ENCODE measurements around the gene PAXX.

The PAXX gene

DNA sequence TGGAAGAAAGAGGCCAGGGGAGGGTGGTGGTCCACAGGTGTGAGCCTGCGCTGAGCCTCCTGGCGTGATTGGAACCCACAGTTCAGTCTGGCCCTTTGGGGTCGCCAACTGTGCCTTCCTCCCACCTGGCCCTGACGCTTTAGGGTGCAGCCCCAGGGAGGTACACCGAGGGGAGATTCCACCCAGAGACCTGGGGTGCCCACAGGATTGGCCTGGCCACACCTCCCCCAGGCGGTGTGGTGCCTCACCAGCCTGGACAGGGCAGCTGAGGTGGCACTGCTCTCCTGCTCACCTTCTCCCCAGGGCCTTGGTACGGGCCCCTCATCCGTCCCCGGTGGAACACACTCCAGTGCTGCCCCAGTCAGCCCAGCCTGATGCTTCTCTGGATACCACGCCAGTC, 5.1 kb downstream of the PAXX start:
- Mint-ChIP-seq H3K4me3 (no peak overlapping the region), H3K36me3 (ENCODE audit: low read depth) (no peaks in the 10 kb centered on the region), H3K9me3 (no peaks in the 10 kb centered on the region), H3K4me1 (peaks cover 25% of the 10 kb centered on the region), H3K27ac (no peak overlapping the region), H3K27me3 (ENCODE audit: low read depth, poor library complexity) (peaks cover 23% of the 10 kb centered on the region)
- DNase-seq: no peak
- TF ChIP-seq, protein P1, sequence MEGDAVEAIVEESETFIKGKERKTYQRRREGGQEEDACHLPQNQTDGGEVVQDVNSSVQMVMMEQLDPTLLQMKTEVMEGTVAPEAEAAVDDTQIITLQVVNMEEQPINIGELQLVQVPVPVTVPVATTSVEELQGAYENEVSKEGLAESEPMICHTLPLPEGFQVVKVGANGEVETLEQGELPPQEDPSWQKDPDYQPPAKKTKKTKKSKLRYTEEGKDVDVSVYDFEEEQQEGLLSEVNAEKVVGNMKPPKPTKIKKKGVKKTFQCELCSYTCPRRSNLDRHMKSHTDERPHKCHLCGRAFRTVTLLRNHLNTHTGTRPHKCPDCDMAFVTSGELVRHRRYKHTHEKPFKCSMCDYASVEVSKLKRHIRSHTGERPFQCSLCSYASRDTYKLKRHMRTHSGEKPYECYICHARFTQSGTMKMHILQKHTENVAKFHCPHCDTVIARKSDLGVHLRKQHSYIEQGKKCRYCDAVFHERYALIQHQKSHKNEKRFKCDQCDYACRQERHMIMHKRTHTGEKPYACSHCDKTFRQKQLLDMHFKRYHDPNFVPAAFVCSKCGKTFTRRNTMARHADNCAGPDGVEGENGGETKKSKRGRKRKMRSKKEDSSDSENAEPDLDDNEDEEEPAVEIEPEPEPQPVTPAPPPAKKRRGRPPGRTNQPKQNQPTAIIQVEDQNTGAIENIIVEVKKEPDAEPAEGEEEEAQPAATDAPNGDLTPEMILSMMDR (IDR thresholded peaks at IDR 0.05): no peak

DNA sequence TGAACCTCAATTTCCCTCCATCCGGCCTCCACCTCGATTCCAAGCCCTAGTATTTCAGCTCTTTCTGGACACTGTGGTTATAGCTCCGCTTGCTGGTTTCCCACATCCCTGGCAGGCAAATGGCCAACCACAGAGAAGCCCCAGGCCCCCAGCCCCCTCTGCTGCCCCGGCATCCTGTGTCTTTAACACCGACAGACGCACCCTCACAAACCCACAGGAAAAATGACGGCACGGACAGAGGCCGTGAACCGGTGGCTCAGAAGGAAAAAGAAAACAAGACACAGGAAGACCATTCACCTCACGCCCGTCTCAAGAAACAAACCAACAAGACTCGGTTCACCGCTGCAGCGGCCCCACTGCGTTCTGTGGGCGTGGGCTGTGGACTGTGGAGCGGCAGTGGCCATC, 5.6 kb downstream of the PAXX start:
- Mint-ChIP-seq H3K4me1 (peaks cover 25% of the 10 kb centered on the region), H3K27ac (no peak overlapping the region), H3K27me3 (ENCODE audit: low read depth, poor library complexity) (peaks cover 25% of the 10 kb centered on the region), H3K4me3 (no peak overlapping the region), H3K36me3 (ENCODE audit: low read depth) (no peaks in the 10 kb centered on the region), H3K9me3 (no peaks in the 10 kb centered on the region)
- DNase-seq: no peak
- TF ChIP-seq, protein P1 (IDR thresholded peaks at IDR 0.05): no peak

DNA sequence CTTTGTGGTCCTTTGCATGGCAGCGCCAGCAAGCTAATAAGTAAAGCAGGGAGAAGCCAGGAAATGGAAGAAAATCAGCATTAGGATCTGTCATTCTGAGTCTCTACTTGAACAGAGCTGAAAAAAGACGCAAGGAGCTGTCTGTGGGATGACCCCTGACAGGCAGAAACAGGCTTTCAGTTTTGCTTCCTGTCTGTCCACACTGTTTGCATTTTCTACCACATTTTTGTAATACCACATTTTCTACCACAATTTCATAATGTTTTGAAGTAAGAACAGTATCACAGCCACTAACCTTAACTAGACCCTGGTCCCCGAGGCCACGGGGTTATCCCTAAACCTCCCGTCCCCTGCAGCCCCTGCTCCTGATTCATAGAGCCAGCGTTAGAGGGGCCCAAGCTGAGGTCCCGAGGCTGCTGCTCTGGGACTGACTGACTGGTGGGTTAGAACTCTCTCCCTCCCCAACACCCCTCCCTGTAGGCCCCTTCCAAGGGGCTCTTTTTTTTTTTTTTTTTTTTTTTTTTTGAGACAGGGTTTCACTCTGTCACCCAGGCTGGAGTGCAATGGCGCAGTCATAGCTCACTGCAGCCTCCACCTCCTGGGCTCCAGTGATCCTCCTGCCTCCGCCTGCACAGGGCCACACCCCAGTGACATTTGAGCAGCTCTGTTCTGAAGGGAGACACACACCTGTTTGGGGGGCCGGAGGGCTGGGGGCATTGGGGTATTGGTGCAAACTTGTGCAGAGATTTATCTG, 8.1 kb downstream of the PAXX start:
- no peak overlapping the region for H3K27ac Mint-ChIP-seq
- peaks cover 25% of the 10 kb centered on the region for H3K4me1 Mint-ChIP-seq
- TF ChIP-seq, protein P1 (IDR thresholded peaks at IDR 0.05): no peak
- H3K4me3 Mint-ChIP-seq: no peak overlapping the region
- H3K9me3 Mint-ChIP-seq: peaks cover 11% of the 10 kb centered on the region
- H3K36me3 Mint-ChIP-seq (ENCODE audit: low read depth): no peaks in the 10 kb centered on the region
- DNase-seq: no peak
- H3K27me3 Mint-ChIP-seq (ENCODE audit: low read depth, poor library complexity): peaks cover 27% of the 10 kb centered on the region

DNA sequence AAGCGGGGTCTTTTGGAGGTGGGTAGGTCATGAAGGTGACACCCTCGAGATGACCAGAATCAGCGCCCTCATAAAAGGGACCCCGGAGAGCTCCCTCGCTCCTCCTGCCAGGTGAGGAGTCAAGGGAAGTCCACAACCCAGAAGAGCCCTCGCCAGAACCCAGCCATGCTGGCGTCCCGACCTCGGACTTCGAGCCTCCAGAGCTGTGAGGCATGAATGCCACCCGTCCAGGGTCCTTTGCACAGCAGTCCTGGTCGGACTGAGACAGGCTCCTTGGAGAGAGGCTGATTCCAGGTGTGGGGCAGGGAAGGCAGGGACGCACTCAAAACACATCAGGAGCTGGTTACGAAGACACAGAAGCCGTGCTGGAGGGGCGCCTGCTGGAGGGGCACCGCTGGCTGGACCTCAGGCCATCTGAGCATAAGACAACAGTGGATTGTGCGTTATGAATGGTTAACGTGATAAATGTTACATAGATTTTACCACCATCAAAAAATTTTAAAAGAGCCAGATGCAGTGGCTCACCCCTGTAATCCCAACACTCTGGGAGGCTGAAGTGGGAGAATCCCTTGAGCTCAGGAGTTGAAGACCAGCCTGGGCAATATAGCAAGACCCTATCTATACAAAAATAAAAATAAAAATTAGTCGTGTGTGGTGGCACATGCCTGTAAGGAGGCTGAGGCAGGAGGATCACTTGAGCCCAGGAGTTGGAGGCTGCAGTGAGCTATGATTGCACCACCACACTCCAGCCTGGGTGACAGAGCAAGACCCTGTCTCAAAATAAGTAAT, 9.8 kb downstream of the PAXX start:
- Mint-ChIP-seq H3K4me1 (peaks cover 20% of the 10 kb centered on the region), H3K36me3 (ENCODE audit: low read depth) (no peaks in the 10 kb centered on the region), H3K27me3 (ENCODE audit: low read depth, poor library complexity) (peaks cover 27% of the 10 kb centered on the region), H3K27ac (no peak overlapping the region), H3K9me3 (peaks cover 24% of the 10 kb centered on the region), H3K4me3 (no peak overlapping the region)
- DNase-seq: no peak
- TF ChIP-seq, protein P1 (IDR thresholded peaks at IDR 0.05): no peak

DNA sequence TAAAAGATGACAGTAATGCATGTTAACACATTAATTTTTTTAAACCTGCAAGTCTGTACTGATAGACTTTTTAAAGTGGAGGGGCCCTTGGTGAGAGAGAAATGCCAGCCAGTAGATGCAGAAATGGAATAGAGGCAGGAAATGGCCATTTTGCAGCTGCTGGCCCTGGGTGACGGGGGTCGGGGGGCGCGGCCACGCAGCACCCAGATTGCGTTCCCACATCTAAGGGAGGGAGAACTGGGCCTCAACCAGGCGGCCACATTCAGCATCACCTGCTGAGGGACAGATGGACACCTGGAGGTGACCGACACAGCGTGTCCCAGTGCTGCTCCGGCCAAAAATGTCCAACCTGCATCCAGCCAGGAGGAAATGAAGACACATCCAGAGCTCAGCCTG, 10.4 kb downstream of the PAXX start:
- no peak overlapping the region for H3K4me3 Mint-ChIP-seq

More for the DNA sequence above, 10.4 kb downstream of the PAXX start:
- Mint-ChIP-seq H3K9me3 (peaks cover 24% of the 10 kb centered on the region), H3K27ac (no peak overlapping the region), H3K36me3 (ENCODE audit: low read depth) (no peaks in the 10 kb centered on the region), H3K27me3 (ENCODE audit: low read depth, poor library complexity) (peaks cover 24% of the 10 kb centered on the region), H3K4me1 (peaks cover 18% of the 10 kb centered on the region)
- TF ChIP-seq, protein P1 (IDR thresholded peaks at IDR 0.05): no peak
- DNase-seq: no peak
